Stimulated activated CD4-positive, alpha-beta T cell treated with anti-CD3 and anti-CD28 coated beads, TNF-alpha, amount 100 ng/mL, for 48 hours (primary cell): ENCODE data around the gene CRX.
"Not testable (repeated sequence)": the region's sequence is repeated elsewhere in the genome, so short reads cannot be mapped to it uniquely, and the experiment has no call there.

Experiments
- DNase-seq, 3 donors: peaks; one replicate each; pipeline ENCODE4 v3.0.0-alpha.2; 2020; ENCODE audit warnings: low read depth in 3 of 3

Gene CRX

DNA sequence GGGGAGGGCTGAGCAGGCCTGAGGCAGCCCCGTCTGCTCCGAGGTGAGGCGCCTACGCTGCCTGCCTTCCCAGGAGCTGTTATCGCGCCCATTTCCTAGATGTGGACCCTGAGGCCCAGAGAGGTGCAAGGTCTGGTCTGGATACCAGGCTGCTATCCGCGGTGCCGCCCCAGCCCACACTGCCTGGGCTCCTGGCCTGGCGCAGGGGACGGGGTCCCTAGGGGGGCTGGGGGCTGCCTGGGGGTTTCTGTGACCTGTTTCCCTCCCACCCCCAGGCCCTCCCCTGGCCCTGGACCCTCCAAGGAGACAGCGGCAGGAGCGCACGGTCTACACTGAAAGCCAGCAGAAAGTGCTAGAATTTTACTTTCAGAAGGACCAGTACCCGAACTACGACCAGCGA, 38.1 kb downstream of the CRX start:
- DNase-seq, result not testable (repeated sequence)

DNA sequence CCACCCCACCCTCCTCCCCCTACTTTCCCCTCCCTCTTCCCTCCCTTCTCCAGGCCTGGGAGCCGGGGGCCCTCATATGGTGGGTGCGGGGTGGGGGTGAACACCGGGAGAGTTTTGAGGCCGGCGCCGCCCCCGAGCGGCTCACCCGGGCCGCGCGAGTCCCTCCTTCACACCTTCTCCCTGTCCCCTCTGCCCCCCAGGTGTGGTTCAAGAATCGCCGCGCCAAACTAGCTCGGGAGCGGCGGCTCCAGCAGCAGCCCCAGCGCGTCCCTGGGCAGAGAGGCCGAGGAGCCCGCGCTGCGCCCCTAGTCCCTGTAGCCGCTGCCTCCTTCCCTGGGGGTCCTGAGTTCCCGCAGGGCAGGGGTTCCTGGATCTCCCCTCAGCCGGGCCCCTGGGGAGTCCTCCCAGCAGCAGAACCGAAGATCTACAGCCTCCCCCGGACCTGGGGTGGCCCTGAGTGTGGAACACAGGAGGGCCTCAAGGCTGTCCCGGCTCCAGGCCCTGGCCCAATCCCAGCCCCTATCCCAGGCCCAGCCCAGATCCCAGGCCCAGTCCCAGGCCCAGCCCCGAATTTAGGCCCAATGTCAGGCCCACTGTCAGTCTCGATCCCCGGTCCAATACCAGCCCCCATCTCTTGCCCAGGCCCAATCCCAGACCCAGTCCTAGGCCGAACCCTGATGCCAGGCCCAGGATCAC, 39.0 kb downstream of the CRX start:
- DNase-seq, result no peak

DNA sequence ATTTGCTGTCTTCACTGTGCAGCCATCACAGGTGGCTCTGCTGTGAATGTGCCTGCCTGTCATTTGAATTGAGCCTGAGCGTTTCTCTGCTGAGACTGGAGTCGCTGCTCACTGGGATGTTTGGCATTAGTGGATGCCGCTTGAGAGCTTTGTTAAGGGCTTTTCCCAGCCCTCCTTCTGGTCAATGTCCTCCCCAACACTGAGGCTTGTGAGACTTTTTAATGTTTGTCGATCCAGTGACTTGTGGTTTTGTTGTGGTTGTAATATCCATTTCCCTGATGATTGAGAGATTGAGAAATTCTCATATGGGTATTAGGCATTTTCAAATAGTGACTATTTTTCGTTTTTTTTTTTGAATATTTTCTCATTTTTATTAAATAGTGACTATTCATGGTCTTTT, 39.9 kb downstream of the CRX start:
- DNase-seq, result no peak

DNA sequence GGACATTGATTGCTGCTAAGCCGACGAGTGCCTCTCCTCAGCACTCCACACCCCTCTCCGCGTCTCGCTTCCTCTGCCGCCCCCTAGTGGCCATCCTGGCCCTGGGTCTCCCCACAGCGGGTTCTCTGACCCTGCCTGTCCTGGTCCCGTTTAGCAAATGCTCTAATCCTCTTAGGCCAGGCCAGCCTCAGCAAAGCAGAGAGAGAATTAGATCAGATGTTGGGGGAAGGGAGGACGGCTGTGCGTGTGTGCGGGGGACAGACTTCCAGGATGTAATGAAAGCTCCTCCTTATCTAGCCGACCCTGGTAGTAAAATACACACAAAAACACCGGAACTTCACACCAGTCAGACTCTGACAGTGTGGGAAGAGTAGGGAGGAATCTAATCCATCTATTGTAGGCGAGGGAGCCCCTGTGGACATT, 41.8 kb downstream of the CRX start:
- peak; percentile 72 to 87 (median 80) for DNase-seq

DNA sequence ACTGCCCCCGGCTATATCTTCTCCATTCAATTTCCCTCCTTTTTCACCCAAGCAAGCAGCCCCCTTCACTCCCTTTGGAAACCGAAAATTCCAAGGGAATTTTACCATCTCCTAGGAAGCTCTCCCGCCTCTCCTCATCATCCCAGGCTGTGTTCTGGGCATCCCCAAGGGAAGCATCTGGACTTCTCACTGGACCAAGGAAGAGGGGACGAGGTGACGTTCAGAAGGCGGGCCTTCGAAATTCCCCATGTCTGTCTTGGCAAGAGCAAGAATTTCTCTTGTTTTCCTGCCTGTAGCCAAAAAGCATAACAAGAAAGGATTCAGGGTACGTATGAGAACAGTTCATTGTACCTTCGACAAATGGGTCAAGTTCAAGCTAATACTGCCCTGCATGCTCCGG, 43.4 kb downstream of the CRX start:
- no peak for DNase-seq

DNA sequence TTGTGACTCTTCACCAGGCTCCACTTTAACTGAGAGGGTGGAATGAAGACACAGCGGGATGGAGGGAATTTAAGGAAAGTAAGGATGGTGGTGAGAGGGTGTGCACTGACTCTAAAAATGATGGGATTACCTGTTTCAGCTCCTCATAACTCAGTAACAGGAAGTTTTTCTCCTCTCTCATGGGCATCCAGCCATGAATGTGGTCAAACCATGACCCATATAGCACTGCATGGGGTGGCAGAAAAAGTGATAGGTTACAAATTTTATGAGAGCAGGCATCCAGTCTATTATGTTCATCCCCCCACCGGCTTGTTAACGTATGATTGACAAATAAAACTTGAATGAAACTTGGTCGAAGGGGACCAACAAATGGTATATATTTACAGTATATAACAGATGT, 57.2 kb downstream of the CRX start:
- DNase-seq, result no peak

DNA sequence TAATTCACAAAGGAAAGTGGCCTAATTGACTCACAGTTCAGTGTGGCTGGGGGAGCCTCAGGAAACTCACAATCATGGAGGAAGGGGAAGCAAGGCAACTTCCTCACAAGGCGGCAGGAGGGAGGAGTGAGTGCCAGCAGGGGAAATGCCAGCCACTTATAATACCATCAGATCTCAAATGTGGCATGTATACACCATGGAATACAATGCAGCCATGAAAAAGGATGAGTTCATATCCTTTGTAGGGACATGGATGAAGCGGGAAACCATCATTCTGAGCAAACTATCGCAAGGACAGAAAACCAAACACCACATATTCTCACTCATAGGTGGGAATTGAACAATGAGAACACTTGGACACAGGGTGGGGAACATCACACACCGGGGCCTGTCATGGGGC, 57.6 kb downstream of the CRX start:
- DNase-seq, result not testable (repeated sequence)

DNA sequence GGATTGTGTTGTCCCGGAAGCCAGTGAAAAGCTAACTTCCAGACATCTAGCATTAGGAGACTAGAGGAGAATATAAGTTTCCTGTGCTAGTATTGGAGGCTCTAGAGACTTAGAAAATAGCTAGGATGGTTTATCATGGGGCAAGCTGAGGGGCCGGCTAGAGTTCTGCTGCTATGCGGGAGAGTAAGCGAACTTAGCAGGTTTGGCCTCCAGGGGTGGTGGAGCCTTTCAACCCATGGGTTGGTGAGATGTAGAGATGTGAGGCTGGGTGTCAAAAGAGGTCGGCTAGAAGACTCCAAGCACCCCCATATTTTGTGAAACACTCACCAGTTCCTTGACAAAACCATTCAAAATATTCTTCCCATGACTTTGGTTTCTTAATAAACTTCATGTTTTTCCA, 60.0 kb downstream of the CRX start:
- no peak for DNase-seq

DNA sequence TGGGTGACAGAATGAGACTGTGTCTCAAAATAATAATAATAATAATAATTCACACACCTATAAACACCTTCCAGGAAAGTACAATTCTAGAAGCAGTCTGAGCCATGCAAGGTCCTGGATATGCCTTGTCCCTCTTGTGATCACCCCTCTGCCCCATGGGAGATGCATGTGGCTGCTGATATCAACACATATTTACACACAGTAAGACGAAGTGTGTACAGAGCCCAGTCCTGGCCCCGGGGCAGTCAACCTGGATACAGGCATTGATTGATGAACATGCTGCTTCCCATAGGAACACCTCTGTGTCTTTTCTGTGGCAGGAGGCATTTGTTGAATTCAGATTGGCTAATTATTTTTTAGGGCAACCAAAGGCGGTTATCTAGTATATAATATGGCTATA, 61.2 kb downstream of the CRX start:
- no peak for DNase-seq

DNA sequence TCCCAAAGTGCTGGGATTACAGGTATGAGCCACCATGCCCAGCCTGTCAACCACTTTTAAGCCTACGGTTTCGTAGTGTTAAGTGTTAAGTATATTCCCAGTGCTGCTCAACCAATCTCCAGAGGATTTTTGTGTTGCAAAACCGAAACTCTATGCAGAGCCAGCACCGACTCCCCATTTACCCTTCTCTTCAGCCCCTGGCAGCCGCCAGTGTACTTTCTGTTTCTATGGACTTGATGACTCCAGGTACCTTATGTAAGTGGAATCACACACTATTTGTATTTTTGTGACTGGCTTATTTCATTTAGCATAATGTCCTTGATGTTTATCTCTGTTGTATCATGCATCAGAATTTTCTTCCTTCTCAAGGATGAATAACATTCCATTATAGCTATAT, 63.3 kb downstream of the CRX start:
- DNase-seq, result no peak

DNA sequence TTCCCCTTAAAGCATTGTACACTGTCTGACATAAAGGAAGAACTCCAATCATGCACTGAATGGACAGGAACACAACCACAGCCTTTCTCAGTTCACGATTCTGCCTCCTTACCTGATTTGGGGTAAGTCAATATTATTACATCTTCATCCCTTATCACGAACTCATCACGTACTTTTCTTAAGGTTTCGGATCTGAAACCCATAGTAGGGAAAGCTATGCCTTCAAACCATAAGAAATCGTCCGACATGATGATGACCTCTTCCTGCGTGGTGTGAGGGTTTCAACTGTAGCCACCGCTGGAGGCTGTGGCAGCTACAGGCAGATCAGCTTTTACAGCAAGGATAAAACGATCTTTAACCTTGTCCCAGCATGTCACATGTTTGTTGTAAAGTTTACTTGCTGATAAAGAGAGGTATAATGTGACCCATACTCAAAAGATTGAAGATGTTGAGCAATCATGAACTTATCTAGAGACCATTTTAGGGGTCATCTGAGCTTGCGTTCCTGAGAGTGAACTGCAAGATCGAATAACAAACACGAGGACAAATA, 64.3 kb downstream of the CRX start, which contains the start of gene SULT2A1:
Gene SULT2A1 (minus strand): TSS at position 306 of the 550 bp plus-strand sequence. CDS start 58 bp downstream, at position 248.
- no peak for DNase-seq

DNA sequence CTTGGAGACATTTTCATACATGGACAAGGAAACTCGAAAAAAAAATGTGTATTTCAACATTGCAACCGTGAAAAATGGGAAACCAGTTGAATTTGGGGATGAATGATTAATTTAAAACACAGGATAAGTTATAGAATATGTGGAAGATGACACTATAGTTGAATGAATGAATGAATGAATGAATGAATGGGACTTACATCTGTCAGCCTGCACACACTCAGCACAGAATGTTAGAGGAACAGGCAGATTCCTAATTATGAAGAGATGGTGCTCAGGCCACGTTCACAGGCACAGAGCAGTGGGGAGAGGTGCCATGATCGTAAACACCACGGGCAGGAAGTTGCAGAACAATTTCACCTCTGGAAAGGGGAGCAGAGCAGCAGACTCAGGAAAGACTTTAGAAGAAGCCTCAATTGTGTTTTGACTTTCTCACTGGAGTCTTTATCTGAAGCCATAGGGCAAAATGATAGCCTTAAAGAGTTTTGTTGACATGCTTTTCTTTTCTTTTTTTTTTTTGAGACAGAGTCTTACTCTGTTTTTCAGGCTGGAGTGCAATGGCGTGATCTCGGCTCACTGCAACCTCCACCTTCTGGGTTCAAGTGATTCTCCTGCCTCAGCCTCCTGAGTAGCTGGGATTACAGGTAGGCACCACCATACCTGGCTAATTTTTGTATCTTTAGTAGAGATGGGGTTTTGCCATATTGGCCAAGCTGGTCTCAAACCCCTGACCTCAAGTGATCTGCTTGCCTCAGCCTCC, 69.3 kb downstream of the CRX start:
- DNase-seq, result no peak

DNA sequence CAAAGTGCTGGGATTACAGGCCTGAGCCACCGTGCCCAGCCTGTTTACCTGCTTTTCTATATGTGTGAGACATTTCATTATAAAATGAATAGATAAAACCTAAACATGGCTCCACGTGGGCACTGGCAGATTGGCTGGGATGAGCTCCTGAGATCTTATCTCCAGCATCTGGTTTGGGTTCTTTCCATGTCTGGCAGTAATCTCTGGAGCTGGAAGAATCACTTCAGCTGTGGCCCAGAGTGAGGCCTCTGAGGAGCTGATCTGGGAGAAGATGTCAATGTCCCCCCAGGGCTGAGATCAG, 69.8 kb downstream of the CRX start:
- no peak for DNase-seq

DNA sequence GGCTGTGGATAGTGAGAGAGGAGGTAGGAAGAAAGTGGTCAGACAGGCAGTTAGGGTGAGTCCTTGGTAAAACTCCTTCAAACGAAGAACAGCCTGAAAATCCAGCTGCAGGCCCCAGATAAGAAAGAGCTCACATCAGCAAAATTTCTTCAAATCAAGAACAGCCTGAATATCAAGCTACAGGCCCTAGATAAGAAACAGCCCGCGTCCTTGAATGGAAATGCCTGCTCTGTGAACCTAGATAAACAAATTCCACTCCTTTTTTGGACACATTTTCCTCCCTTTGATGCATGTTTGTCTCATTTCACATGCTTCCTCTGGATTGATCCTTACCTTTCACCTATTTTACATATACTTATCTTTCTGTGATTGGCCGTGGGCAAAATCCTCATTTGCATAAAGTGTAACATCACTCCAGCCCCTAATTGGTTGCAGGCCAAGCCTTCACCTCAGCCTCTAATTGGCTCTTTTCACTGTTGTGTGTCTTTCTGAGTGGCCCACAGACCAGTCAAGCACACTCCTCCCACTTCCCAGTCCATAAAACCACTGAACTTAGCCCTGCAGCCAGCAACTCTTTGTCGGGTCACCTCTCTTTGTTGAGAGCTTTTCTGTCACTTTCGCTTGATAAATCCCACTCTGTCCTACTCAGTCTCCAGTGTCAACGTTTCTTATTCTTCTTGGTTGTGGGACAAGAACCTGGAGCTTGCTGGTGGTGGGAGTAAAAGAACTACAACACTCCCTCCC, 70.4 kb downstream of the CRX start:
- no peak for DNase-seq
